Mesothelial cell of epicardium (in vitro differentiated cells): ENCODE data around the gene ENKD1. TPM values are rescaled to one million over a fixed set of nuclear protein-coding genes. Genes with fewer than 3 reads are reported as not detected.

Experiments used
- DNase-seq, 2 experiments: peaks; one replicate each; pipeline ENCODE4 v3.0.0; 2021; ENCODE audit warnings: low spot score in 2 of 2; ENCODE audit not compliant: unreplicated experiment in 2 of 2
- H3K27ac Mint-ChIP-seq: 2 replicates; pipeline ENCODE4 v1.8.0; 2021; ENCODE audit warnings: mixed read lengths
- H3K27me3 Mint-ChIP-seq: 2 replicates; pipeline ENCODE4 v1.8.0; 2021; ENCODE audit warnings: low read depth, mixed read lengths
- H3K36me3 Mint-ChIP-seq: 2 replicates; pipeline ENCODE4 v1.8.0; 2021; ENCODE audit warnings: mixed read lengths
- H3K4me1 Mint-ChIP-seq: 2 replicates; pipeline ENCODE4 v1.8.0; 2021; ENCODE audit warnings: mixed read lengths
- H3K4me3 Mint-ChIP-seq: 2 replicates; pipeline ENCODE4 v1.8.0; 2021; ENCODE audit warnings: mild to moderate bottlenecking, moderate library complexity, mixed read lengths
- H3K9me3 Mint-ChIP-seq: 2 replicates; pipeline ENCODE4 v1.8.0; 2021; ENCODE audit warnings: mixed read lengths
- total RNA-seq: library from RNA; stranded (reverse); gene quantifications from 3 replicates; pipeline ENCODE4 v1.2.1, GENCODE V29; 2021
- TF ChIP-seq, protein P1 (sequence below): fragments of 200-600 bp; sonication (generic); IDR thresholded peaks from one replicate; pipeline ENCODE4 v1.5.0; 2021; ENCODE audit warnings: antibody characterized with exemption; ENCODE audit not compliant: unreplicated experiment

ENKD1 gene
- total RNA-seq, 1 donor from 2014 or later: 13.0 TPM

DNA sequence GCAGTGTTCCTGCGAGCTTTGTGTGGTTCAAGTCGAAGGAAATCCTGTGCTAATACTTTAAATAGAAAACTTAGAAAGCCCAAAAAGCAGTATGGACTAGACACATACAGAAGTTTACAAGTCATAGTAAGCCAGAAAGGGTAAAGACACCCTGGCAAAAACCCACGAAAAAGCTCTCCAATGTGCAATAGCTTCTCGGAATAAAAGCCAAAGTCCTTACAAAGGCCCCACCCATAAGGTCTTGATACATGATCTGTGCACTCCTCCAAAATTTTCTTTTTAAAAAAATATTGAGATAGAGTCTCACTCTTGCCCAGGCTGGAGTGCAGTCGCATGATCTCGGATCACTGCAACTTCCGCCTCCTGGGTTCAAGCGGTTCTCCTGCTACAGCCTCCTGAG is 10.4 kb upstream of the ENKD1 start:
- TF ChIP-seq, protein P1, sequence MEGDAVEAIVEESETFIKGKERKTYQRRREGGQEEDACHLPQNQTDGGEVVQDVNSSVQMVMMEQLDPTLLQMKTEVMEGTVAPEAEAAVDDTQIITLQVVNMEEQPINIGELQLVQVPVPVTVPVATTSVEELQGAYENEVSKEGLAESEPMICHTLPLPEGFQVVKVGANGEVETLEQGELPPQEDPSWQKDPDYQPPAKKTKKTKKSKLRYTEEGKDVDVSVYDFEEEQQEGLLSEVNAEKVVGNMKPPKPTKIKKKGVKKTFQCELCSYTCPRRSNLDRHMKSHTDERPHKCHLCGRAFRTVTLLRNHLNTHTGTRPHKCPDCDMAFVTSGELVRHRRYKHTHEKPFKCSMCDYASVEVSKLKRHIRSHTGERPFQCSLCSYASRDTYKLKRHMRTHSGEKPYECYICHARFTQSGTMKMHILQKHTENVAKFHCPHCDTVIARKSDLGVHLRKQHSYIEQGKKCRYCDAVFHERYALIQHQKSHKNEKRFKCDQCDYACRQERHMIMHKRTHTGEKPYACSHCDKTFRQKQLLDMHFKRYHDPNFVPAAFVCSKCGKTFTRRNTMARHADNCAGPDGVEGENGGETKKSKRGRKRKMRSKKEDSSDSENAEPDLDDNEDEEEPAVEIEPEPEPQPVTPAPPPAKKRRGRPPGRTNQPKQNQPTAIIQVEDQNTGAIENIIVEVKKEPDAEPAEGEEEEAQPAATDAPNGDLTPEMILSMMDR: no peak
- DNase-seq: no peak
- Mint-ChIP-seq H3K4me3 (no peak overlapping the region), H3K27ac (no peak overlapping the region), H3K36me3 (peaks cover 8% of the 10 kb centered on the region), H3K27me3 (no peaks in the 10 kb centered on the region), H3K9me3 (no peaks in the 10 kb centered on the region), H3K4me1 (peaks cover 6% of the 10 kb centered on the region)

DNA sequence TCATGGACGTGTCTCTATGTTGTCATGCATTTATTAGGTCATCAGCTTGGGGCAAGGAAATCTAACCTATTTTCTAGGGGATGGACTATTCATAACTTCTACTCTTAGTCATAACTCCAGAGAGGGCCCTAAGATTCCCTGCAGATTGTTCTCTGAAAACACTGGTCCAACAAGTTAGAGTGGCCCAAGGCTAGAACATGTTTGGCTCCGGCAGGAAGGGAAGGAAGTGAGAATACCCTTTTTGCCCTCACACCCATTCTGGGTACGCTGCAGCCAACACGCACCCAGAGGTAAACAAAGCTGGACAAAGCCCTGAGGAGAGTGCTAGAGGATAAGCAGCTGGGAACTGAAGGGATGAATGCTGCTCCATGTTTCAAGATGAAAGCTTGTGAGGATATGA is 10.0 kb upstream of the ENKD1 start:
- no peak overlapping the region for H3K4me3 Mint-ChIP-seq
- H3K27me3 Mint-ChIP-seq: no peaks in the 10 kb centered on the region
- peaks cover 6% of the 10 kb centered on the region for H3K4me1 Mint-ChIP-seq
- no peak for DNase-seq
- no peak overlapping the region for H3K27ac Mint-ChIP-seq
- H3K9me3 Mint-ChIP-seq: no peaks in the 10 kb centered on the region
- H3K36me3 Mint-ChIP-seq: peaks cover 8% of the 10 kb centered on the region
- TF ChIP-seq, protein P1: no peak

DNA sequence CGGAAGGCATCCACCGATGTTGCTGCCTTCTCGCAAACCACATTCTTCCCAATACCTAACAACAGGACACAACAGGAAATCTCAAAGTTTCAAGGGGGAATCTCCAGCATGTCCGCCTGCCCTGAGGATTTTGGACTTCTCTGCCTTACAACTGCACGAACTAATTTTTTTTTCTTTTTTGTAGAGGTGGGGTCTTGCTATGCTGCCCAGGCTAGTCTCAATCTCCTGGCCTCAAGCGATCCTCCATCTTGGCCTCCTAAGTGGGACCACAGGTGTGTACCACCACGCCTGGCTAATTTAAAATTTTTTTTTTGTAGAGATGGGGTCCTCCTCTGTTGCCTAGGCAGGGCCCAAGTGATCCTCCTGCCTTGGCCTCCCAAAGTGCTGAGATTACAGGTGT is 9.4 kb upstream of the ENKD1 start:
- H3K9me3 Mint-ChIP-seq: no peaks in the 10 kb centered on the region
- peaks cover 8% of the 10 kb centered on the region for H3K36me3 Mint-ChIP-seq
- TF ChIP-seq, protein P1: no peak
- peaks cover 6% of the 10 kb centered on the region for H3K4me1 Mint-ChIP-seq
- no peak overlapping the region for H3K27ac Mint-ChIP-seq
- no peaks in the 10 kb centered on the region for H3K27me3 Mint-ChIP-seq
- DNase-seq: no peak
- H3K4me3 Mint-ChIP-seq: no peak overlapping the region

DNA sequence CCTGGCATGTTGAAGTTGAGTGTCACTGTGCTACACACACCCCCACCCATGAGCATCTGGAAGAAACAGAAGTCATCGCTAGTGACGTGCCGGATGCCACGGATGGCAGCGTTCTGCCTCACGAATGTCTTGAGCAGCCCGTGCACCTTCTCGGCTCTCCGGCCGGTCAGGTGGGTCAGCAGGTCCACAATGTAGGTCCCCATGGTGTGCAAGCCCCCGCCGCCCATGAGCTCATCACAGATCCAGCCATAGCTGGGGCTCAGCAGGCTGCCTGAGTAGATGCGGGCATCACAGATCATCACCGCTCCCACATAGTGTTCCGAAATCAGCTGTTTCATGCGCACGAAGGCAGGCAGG is 9.0 kb upstream of the ENKD1 start:
- TF ChIP-seq, protein P1: no peak
- no peak for DNase-seq
- Mint-ChIP-seq H3K4me1 (peaks cover 6% of the 10 kb centered on the region), H3K36me3 (peaks cover 8% of the 10 kb centered on the region), H3K9me3 (no peaks in the 10 kb centered on the region), H3K27me3 (no peaks in the 10 kb centered on the region), H3K4me3 (no peak overlapping the region), H3K27ac (no peak overlapping the region)

GRCh38 chr16:67674851-67675578 is 8.5 kb upstream of the ENKD1 start:
- Mint-ChIP-seq H3K4me1 (peaks cover 6% of the 10 kb centered on the region), H3K9me3 (no peaks in the 10 kb centered on the region), H3K4me3 (no peak overlapping the region), H3K27me3 (no peaks in the 10 kb centered on the region), H3K27ac (no peak overlapping the region), H3K36me3 (peaks cover 8% of the 10 kb centered on the region)
- no peak for DNase-seq
- TF ChIP-seq, protein P1: no peak
